Hepatocyte (in vitro differentiated cells): Measurements from ENCODE around the gene PCGF3. TPM values are rescaled to one million over a fixed set of nuclear protein-coding genes. Genes with fewer than 3 reads are reported as not detected.

ENCODE experiments used
- DNase-seq: peaks from one replicate; pipeline ENCODE4 v3.0.0-alpha.2; 2016; ENCODE audit warnings: low spot score
- H2AFZ ChIP-seq: fragments of 200-600 bp; sonication (generic); 2 replicates; pipeline ENCODE4 v1.6.0; 2016; ENCODE audit warnings: antibody characterized with exemption, mild to moderate bottlenecking
- H3K27ac ChIP-seq: fragments of 200-600 bp; sonication (generic); 2 replicates; pipeline ENCODE4 v1.5.1; 2016; ENCODE audit warnings: mild to moderate bottlenecking
- H3K27me3 ChIP-seq: fragments of 200-600 bp; sonication (generic); 2 replicates; pipeline ENCODE4 v1.6.1; 2016
- H3K36me3 ChIP-seq: fragments of 200-600 bp; sonication (generic); replicated peaks from 2 replicates; pipeline ENCODE4 v1.5.1; 2016; ENCODE audit warnings: low read depth; ENCODE audit not compliant: insufficient read depth
- H3K4me1 ChIP-seq: fragments of 200-600 bp; sonication (generic); 2 replicates; pipeline ENCODE4 v1.5.1; 2016; ENCODE audit warnings: mild to moderate bottlenecking, moderate library complexity; ENCODE audit not compliant: insufficient read depth
- H3K4me2 ChIP-seq: fragments of 200-600 bp; sonication (generic); 2 replicates; pipeline ENCODE4 v1.6.0; 2016
- H3K4me3 ChIP-seq: fragments of 200-600 bp; sonication (generic); 2 replicates; pipeline ENCODE4 v1.5.1; 2016; ENCODE audit warnings: mild to moderate bottlenecking
- H3K79me2 ChIP-seq: fragments of 200-600 bp; sonication (generic); 2 replicates; pipeline ENCODE4 v1.6.0; 2017; ENCODE audit warnings: mild to moderate bottlenecking
- H3K9me2 ChIP-seq: fragments of 200-600 bp; sonication (generic); replicated peaks from 2 replicates; pipeline ENCODE4 v1.6.0; 2017; ENCODE audit warnings: mild to moderate bottlenecking; ENCODE audit not compliant: insufficient read depth
- H3K9me3 ChIP-seq: fragments of 200-600 bp; sonication (generic); 2 replicates; pipeline ENCODE4 v1.5.1; 2016; ENCODE audit warnings: low read depth, mild to moderate bottlenecking
- H4K20me1 ChIP-seq: fragments of 200-600 bp; sonication (generic); 2 replicates; pipeline ENCODE4 v1.6.0; 2016; ENCODE audit warnings: mild to moderate bottlenecking; ENCODE audit not compliant: insufficient read depth, poor library complexity, severe bottlenecking
- CTCF ChIP-seq: fragments of 200-600 bp; sonication (generic); IDR thresholded peaks from 2 replicates; pipeline ENCODE4 v1.5.1; 2016; ENCODE audit warnings: antibody characterized with exemption, mild to moderate bottlenecking; ENCODE audit not compliant: poor library complexity
- EZH2 ChIP-seq: fragments of 200-600 bp; sonication (generic); IDR thresholded peaks from 2 replicates; pipeline ENCODE4 v1.6.1; 2016; ENCODE audit warnings: antibody characterized with exemption, mild to moderate bottlenecking, borderline replicate concordance
- EZH2phosphoT487 ChIP-seq: fragments of 200-600 bp; sonication (generic); IDR thresholded peaks from one replicate; pipeline ENCODE4 v1.6.1; 2018; ENCODE audit warnings: antibody characterized with exemption, mild to moderate bottlenecking, low read depth, moderate library complexity; ENCODE audit not compliant: unreplicated experiment, severe bottlenecking
- WGBS: methylation state at CpG from one replicate; pipeline ENCODE4 v1.1.6; 2016; ENCODE audit warnings: low lambda C conversion rate; ENCODE audit errors: missing lambda C conversion rate; 5-methylcytosine and 5-hydroxymethylcytosine counted together
- polyA plus RNA-seq: library from polyadenylated mRNA; unstranded; fragments of >200 nt; fragmentation: Nextera tagmentation; extraction: Ambion mirVana; gene quantifications from 2 replicates; pipeline ENCODE4 v1.2.1, GENCODE V29; 2016
- total RNA-seq: library from RNA; depleted of rRNA; stranded (reverse); fragments of >200 nt; gene quantifications from 2 replicates; pipeline ENCODE4 v1.2.3, GENCODE V29; 2014

Gene PCGF3
- total and polyA plus RNA-seq, 2 experiments from 2014 or later: 21.8 to 43.5 TPM

GRCh38 chr4:700587-701264, 4.9 kb upstream of the PCGF3 start:
- 85% methylated on average over 15 of the region's 16 CpGs for WGBS
- Histone ChIP-seq H2AFZ (no peak overlapping the region), H3K4me3 (no peak overlapping the region), H3K9me3 (no peaks in the 10 kb centered on the region), H3K27me3 (no peaks in the 10 kb centered on the region), H3K27ac (no peak overlapping the region), H4K20me1 (no peaks in the 10 kb centered on the region), H3K79me2 (peaks cover under 1% of the 10 kb centered on the region), H3K4me2 (no peak overlapping the region), H3K36me3 (no peaks in the 10 kb centered on the region), H3K4me1 (no peaks in the 10 kb centered on the region), H3K9me2 (no peaks in the 10 kb centered on the region)
- TF ChIP-seq EZH2phosphoT487 (no peak), CTCF (no peak), EZH2 (no peak)
- DNase-seq: no peak

- Histone ChIP-seq H2AFZ (no peak overlapping the region), H3K27ac (no peak overlapping the region), H3K36me3 (no peaks in the 10 kb centered on the region), H4K20me1 (peaks cover 7% of the 10 kb centered on the region), H3K27me3 (no peaks in the 10 kb centered on the region), H3K9me3 (no peaks in the 10 kb centered on the region), H3K9me2 (no peaks in the 10 kb centered on the region), H3K4me1 (peaks cover 4% of the 10 kb centered on the region), H3K4me3 (no peak overlapping the region), H3K4me2 (no peak overlapping the region), H3K79me2 (peaks cover 20% of the 10 kb centered on the region)
- 79% methylated on average over 7 of the region's 7 CpGs for WGBS
- TF ChIP-seq EZH2 (no peak), CTCF (no peak), EZH2phosphoT487 (no peak)
- no peak for DNase-seq
Observed at GRCh38 chr4:702618-703048, 3.0 kb upstream of the PCGF3 start.

DNA sequence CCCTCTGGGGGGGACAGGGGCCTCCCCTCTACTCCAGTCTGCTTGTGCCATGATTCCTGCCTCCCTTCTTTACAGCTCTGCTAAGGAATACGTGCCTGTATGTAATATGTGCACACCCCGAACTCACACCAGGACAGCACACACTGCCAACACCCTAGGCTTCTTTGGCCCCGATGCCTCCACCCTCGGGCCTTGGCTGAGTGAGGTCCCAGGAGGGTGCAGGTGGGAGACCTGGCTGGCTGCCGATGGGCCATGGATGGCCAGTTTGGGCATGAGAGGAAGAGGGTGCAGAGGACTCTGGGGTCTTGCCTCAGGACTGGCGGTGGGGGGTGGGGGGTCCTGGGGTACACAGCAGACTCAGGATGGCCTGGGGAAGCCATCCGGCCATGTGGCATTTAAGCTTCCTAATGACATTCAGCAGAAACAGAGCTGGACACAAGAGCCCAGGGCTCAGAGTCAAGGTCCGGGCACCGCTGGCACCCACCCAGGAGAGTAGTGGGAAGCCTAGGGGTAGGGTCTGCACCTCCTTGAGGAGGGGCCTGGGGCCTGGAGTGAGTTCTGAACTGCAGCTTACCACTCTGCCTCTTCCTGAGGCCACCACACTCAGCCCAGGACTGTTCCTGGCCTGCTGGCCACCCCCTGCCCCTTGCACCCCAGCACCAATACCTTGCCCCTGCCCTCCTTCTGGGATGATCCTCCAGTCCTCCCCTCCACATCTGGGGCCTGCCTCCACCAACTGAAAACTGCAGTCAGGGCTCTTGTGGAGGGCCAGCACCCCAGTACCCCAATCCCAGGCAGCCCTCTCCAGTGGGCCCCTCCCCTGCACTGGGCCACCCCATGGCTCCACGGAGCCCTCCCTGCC, 2.1 kb upstream of the PCGF3 start:
- H3K27me3 ChIP-seq: no peaks in the 10 kb centered on the region
- H3K4me3 ChIP-seq: no peak overlapping the region
- TF ChIP-seq EZH2 (no peak), EZH2phosphoT487 (no peak), CTCF (no peak)
- no peaks in the 10 kb centered on the region for H3K9me2 ChIP-seq
- H3K4me2 ChIP-seq: no peak overlapping the region
- DNase-seq: no peak
- WGBS: 85% methylated on average over 8 of the region's 10 CpGs
- no peak overlapping the region for H3K27ac ChIP-seq
- H3K79me2 ChIP-seq: peaks cover 29% of the 10 kb centered on the region
- no peak overlapping the region for H2AFZ ChIP-seq
- no peaks in the 10 kb centered on the region for H3K36me3 ChIP-seq
- H4K20me1 ChIP-seq: peaks cover 16% of the 10 kb centered on the region
- peaks cover 13% of the 10 kb centered on the region for H3K4me1 ChIP-seq
- no peaks in the 10 kb centered on the region for H3K9me3 ChIP-seq
